ENCODE data around the gene ARHGAP22.
"Not testable (repeated sequence)": the region's sequence is repeated elsewhere in the genome, so short reads cannot be mapped to it uniquely, and the experiment has no call there.

Gene ARHGAP22

DNA sequence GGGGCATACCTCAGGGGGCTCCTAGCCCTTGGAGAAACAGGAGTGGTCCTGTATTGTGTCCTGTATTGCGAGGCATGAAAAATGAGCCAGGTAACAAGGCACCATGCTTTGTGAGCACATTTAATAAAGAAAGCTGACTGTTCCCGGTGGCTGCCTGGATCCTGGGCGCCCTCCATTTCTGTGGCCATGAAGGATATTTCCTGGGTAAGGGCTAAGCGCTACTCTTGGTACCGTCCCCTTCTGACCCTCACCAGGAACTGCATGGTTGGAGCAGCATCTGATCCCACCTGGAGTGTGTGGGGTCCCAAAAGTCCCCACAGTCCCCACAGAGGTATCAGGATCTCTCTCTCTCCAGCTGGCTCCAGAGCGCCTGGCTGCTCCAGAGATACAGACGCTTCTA lies 158.9 kb downstream of the ARHGAP22 start:
- no peak for DNase-seq (ENCODE audit: low read depth, low spot score)
- H3K27ac ChIP-seq = no peak overlapping the region

DNA sequence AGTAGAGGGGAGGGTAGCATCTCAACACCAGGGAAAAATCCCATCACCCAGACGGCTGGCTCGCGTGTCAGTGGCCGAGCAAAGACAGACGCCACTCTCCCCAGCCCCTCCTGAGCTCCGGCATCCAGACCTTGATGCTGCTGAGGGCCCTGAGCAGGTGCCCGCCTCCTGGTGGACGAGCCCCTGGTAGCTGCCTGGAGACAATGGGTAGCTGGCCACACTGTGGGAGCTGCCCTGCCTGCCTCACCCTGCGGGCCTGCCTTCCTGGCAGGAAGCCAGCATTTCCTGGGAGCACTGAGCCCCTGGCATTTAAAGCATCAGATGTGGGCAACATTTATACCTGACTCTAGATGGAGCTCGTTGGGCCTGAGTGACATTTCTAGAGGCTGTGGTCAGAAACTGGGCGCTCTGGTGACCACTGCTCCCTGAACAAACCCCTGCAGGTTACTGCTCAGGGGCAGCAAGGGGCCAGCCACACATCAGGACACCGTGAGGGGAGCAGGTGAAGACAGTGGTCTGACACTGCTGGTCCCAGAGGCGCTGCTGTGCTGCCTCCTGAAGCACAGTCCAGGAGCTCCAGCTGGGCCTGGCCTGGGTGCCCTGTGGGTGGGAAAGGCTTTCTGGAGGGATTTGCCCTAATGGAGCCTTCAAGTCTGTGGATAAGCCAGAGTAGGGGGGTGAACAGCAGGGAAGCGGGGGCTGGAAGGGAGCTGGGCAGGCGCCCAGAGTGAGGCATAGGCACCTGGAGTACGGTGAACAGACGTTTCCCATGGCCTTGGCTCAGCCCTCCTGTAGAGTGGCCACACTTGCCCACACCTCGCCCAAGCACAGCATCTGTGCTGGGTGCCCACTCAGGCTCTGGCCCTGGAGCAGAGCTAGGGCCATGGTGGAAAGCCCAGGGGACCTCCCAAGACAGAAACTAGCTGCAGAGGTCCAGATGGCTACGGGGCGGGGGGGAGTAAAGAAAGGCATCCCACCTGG lies 159.7 kb downstream of the ARHGAP22 start:
- no peak for DNase-seq (ENCODE audit: low read depth, low spot score)
- H3K27ac ChIP-seq = no peak overlapping the region

- no peak overlapping the region for H3K27ac ChIP-seq
- no peak for DNase-seq (ENCODE audit: low read depth, low spot score)
Observed at GRCh38 chr10:48444266-48444665, 160.6 kb downstream of the ARHGAP22 start.

- DNase-seq (ENCODE audit: low read depth, low spot score) = no peak
- no peak overlapping the region for H3K27ac ChIP-seq
Observed at GRCh38 chr10:48442809-48443177, 162.1 kb downstream of the ARHGAP22 start.

- H3K27ac ChIP-seq = no peak overlapping the region
- DNase-seq (ENCODE audit: low read depth, low spot score) = no peak
Observed at GRCh38 chr10:48442090-48442808, 162.6 kb downstream of the ARHGAP22 start.

DNA sequence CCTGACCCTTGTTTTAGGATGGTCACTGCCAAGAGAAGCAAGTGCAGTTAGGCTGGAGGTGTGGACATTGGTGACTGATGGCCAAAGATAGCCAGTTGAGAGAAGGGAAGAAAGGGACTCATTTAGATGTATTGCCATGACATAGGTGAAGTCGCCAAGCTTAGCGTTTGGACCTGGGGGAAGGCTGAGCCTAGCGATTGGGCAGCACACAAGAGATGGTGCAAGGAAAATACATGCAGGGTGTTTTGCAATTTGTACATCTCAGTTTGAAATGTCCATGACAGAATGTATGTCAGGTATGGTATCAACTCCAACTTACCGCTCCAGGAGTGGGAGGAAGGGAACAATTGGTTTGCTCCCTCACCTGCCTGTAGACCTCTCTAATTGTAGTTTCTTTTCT lies 164.1 kb downstream of the ARHGAP22 start:
- no peak for DNase-seq (ENCODE audit: low read depth, low spot score)
- no peak overlapping the region for H3K27ac ChIP-seq

GRCh38 chr10:48439581-48440041 lies 165.3 kb downstream of the ARHGAP22 start:
- no peak for DNase-seq (ENCODE audit: low read depth, low spot score)
- no peak overlapping the region for H3K27ac ChIP-seq

DNA sequence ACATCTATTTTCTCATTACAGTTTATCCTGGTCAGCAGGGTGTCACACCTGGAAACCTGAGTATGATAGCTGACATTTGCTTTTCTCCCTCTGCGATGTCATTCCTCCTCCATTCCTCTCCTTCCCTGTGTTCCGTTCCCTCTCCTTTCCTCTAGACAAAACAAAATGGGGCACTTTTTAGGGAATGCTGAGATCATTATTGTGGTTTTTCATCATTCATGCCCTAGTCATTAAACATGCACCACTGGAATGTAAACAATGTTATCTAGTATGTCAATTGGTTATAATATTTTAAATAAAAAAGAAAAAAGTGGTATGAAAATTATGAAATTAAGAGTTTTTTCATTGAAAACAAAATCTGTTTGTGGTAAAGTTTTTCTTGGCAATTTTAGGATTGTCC lies 165.8 kb downstream of the ARHGAP22 start:
- DNase-seq (ENCODE audit: low read depth, low spot score) = no peak

DNA sequence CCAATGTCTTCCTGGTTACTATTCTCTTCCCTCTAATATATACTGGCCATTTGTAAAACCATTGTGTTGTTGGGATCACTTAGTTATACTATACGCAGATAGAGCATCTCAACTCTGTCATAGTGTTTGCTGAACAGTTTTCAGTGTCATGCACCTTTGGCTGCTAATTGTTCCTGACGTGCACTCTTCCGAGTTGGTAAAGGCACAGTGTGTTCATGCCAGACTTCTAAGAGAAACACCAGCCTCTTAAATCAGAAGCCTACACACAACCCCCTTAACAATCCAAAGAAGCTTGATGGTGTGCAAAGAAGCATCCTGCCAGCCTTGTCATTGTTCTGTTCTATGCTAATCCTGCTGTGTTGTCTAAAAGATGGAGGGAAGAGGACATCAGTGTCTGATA lies 167.3 kb downstream of the ARHGAP22 start:
- no peak for DNase-seq (ENCODE audit: low read depth, low spot score)

More for the DNA sequence above, 165.8 kb downstream of the ARHGAP22 start:
- no peak overlapping the region for H3K27ac ChIP-seq

GRCh38 chr10:48431871-48432270 lies 173.0 kb downstream of the ARHGAP22 start:
- no peak overlapping the region for H3K27ac ChIP-seq
- DNase-seq (ENCODE audit: low read depth, low spot score) = no peak

More for the DNA sequence above, 167.3 kb downstream of the ARHGAP22 start:
- no peak overlapping the region for H3K27ac ChIP-seq

- no peak for DNase-seq (ENCODE audit: low read depth, low spot score)
- no peak overlapping the region for H3K27ac ChIP-seq
Observed at GRCh38 chr10:48430402-48430993, 174.4 kb downstream of the ARHGAP22 start.

DNA sequence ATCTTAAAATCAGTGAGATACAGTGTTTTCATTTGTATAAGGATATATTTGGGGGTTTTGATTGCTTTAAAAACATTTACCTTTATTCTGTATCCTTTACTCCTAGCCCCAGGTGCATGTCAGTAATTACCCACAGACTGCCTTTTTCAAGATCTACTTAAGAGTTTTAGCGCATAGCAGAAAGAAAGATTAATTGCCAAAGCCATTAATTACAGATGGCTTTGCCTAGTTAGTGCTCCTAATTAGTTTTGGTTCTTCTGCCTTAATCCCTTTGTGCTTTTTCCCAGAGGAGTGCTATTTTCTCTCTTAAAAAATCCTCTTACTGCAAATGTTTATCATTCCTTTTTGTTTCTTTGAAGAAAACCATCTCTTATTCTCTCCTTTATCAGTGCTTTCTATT lies 175.6 kb downstream of the ARHGAP22 start:
- H3K27ac ChIP-seq = no peak overlapping the region
- DNase-seq (ENCODE audit: low read depth, low spot score) = no peak

DNA sequence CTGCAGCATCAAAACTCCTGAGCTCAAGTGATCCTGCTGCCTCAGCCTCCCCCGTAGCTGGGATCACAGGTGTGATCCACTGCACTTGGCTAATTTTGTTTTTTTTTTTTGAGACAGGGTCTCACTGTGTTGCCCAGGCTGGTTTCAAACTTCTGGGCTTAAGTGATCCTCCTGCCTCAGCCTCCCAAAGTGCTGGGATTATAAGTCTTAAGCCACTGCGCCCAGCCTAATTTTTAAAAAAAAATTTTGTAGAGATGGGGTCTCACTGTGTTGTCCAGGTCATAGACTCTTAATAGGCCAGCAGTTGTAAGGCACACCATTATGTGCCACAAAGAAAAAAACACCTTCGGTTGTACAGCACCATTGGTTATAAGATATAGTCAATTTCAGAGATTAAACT lies 176.0 kb downstream of the ARHGAP22 start:
- DNase-seq (ENCODE audit: low read depth, low spot score) = no peak
- H3K27ac ChIP-seq = no peak overlapping the region

- no peak for DNase-seq (ENCODE audit: low read depth, low spot score)
Observed at GRCh38 chr10:48423884-48424283, 181.0 kb downstream of the ARHGAP22 start.

DNA sequence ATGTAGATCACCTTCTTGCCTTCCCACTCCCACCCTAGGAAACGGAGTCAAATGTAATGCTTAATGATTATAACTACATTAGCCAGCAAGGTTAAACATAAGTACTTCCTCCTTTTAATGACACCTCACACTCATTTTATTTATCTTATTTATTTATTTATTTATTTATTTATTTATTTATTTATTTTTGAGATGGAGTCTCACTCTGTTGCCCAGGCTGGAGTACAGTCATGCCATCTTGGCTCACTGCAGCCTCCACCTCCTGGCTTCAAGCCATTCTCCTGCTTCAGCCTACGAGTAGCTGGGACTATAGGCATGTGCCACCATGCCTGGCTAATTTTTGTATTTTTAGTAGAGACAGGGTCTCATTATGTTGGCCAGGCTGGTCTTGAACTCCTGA lies 183.0 kb downstream of the ARHGAP22 start:
- not testable (repeated sequence) for DNase-seq (ENCODE audit: low read depth, low spot score); H3K27ac ChIP-seq

More at GRCh38 chr10:48423884-48424283, 181.0 kb downstream of the ARHGAP22 start:
- H3K27ac ChIP-seq = no peak overlapping the region

DNA sequence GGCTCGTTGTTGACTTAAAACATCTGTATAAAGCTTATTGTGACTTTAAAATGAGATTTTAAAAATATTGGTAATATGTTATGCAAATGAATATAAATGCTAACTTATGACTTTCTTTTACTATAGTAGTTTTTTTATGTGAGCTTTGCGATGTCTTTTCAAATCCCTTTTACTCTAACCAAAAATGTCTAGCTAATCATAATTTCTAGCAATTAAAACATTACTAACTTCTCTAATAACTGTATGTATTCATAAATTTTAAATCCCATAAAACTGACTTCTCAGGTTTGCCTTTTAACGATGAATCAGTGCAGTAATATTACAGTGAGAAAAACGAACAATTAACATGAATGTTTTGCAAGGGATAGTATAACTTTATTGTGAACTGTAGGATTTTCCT lies 185.2 kb downstream of the ARHGAP22 start:
- DNase-seq (ENCODE audit: low read depth, low spot score) = no peak
- H3K27ac ChIP-seq = no peak overlapping the region

DNA sequence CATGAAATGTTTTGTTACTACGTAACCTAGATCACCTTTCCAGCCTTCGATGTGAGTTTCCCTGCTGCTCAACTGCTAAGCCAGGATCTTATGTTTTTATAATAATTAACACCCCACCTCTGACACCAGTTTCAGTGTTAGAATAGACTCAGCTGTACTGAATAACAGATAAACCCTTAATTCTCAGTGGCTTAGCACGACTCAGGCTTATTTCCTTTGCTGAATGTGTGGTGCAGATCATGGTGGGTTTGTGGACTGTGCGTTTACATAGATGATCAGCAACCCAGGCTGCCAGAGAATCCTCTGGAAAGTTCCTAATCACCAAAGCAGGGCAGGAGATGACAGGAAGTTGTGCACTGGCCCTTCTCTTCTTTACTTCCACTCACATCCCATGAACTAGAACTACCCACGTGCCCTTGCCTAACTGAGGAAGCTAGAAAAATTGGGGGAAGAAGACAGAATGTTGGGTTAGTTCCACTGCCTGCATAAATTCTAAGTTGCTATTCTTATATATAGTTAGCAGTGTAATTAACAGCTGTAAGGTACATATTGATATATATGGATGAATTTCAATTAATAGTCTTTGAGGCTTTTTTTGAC lies 186.6 kb downstream of the ARHGAP22 start:
- DNase-seq (ENCODE audit: low read depth, low spot score) = no peak
- no peak overlapping the region for H3K27ac ChIP-seq

DNA sequence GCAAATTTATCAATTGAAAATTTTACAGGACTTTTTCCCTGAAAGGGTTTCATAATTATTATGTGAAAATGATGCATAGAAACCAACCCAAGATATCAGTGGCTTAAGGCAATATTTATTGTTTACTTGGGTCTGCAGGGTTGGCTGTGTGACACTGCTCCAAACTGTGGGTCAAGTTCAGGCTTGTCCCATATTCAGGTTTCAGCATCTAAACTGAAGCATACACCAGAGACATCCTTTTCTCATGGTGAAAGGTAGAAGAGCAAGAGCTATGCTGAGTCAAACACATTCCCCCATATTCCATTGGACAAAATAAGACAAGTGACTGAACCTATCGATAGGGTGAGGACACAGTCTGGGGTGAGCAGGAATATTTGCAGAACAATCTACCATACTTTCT lies 187.5 kb downstream of the ARHGAP22 start:
- peak; percentile 49 for DNase-seq (ENCODE audit: low read depth, low spot score)
- peak overlapping the region; percentile 28 for H3K27ac ChIP-seq

DNA sequence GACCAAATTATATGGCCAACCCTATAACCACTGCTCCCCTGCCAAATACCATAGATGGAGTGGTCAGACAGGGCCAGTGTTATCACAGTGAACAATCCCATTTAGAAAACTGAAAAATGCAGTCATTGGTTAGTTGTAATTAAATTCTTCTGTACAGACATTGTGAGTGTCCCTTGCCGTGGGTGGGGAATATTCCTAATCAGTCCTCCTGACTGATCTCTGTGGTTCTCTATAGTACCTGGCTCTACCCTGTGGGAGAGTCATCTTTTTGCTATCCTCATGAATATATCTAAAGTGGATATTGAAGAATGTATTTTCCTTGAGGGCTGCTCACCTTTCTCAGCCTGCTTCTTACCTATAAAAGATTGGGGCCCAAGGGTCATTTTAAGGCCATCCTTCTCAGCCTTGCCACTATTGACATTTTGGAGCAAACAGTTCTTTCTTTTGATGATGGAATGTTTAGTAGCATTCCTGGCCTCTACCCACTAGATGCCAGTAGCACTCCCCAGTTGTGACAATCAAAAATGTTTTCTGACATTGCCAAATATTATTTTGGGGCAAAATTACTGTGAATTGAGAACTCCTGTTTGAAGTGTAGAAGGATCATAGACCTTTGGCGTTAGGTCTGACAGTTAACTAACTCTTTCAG lies 188.2 kb downstream of the ARHGAP22 start:
- DNase-seq (ENCODE audit: low read depth, low spot score) = no peak

DNA sequence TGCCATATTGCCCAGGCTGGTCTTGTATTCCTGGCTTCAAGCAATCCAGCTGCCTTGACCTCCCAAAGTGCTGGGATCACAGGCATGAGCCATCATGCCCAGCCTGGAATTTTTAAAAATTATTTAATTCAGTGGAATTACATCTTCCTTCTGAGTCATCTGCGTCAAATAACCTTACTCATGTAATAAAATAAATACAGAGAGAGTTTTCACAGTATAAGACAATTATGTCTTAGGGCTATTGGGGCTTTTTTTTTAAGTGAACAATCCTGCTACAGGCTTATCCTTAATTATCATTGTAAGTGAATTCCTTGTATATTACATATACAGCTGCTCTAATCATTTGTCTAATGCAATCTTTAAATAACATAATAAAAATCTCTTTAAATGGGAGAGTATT lies 190.1 kb downstream of the ARHGAP22 start:
- peak overlapping the region; percentile 30 for H3K27ac ChIP-seq
- DNase-seq (ENCODE audit: low read depth, low spot score) = no peak

More for the DNA sequence above, 188.2 kb downstream of the ARHGAP22 start:
- H3K27ac ChIP-seq = peak overlapping the region; percentile 28
